ENCODE results near the gene NEK2.

DNA sequence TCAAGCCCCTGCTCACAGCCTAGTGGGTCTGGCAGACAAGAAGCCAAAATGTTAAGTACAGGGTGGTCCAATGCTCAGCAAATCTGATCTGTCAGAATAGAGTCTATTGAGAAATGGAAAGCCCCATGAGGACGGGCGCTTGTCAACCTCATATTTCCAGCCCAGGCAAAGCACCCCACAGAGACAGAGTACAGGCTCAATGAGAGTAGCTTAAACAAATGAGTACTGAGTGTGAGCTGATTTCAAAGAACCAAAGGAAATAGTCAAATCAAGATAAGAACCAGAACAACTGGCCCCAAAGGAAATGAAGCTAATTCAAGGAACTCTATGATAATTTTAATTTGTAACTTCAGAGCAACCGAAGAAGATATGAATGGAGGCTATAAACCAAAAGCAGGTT lies 51.9 kb downstream of the NEK2 start:
- TF ChIP-seq, protein P1, sequence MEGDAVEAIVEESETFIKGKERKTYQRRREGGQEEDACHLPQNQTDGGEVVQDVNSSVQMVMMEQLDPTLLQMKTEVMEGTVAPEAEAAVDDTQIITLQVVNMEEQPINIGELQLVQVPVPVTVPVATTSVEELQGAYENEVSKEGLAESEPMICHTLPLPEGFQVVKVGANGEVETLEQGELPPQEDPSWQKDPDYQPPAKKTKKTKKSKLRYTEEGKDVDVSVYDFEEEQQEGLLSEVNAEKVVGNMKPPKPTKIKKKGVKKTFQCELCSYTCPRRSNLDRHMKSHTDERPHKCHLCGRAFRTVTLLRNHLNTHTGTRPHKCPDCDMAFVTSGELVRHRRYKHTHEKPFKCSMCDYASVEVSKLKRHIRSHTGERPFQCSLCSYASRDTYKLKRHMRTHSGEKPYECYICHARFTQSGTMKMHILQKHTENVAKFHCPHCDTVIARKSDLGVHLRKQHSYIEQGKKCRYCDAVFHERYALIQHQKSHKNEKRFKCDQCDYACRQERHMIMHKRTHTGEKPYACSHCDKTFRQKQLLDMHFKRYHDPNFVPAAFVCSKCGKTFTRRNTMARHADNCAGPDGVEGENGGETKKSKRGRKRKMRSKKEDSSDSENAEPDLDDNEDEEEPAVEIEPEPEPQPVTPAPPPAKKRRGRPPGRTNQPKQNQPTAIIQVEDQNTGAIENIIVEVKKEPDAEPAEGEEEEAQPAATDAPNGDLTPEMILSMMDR (IDR thresholded peaks at IDR 0.05): no peak
- TF ChIP-seq EZH2 (IDR thresholded peaks at IDR 0.05): no peak
- TF ChIP-seq EZH2phosphoT487 (IDR thresholded peaks at IDR 0.05): no peak
